HG02981 (cell line): Measurements from ENCODE around the gene SRRM3.
"Not testable (repeated sequence)": the region's sequence is repeated elsewhere in the genome, so short reads cannot be mapped to it uniquely, and the experiment has no call there.

Experiments used
- ATAC-seq: cut with Tn5 transposase; IDR thresholded peaks from one replicate; pipeline ENCODE4 v1.9.1; 2021; ENCODE audit warnings: mild to moderate bottlenecking, moderate library complexity; ENCODE audit not compliant: unreplicated experiment

The SRRM3 gene

DNA sequence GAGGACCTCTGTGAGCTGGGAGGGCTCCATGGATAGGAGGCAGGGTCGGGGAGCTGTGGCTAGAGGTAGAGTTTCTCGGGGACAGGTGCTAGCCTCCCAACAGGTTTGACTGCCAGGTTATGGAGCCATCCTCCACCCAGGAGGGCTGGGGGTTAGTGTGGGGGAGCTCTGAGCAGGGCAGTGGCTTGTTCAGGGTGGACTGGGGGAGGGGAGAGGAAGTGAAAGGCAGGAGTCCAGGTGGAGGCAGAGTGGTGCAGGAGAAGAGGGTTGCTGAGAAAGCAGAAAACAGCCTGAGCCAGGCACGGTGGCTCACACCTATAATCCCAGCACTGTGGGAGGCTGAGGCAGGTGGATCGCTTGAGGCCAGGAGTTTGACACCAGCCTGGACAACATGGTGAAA is 60.2 kb downstream of the SRRM3 start:
- no peak for ATAC-seq

DNA sequence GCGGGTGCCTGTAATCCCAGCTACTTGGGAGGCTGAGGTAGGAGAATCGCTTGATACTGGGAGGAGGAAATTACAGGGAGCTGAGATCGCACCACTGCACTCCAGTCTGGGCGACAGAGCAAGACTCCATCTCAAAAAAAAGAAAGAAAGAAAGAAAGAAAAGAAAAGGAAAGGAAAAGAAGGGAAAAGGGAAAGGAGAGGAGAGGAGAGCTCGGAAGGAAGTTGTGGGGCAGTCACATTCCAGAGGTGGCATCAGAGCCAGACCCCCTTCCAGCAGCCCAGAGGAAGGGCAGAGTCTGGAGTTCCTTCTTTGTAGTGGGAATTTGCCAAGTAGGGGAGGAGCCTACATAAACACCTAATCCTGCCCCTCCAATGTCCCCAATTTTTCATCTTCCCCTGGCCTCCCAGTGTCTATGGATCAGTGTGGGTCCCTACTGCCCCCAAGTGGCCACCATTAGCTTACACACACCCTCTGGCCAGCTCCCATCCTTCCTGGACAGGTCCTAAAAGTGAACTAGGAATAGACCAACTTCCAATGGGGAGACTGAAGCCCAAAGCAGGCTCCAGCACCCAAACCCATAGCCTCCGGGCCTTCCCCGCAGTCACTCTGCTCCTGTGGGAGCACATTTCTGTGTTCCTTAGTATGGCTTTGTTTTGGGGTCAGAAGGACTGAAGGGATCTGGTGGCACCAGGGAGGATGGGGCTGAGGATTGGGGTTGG is 61.1 kb downstream of the SRRM3 start:
- ATAC-seq, result no peak

DNA sequence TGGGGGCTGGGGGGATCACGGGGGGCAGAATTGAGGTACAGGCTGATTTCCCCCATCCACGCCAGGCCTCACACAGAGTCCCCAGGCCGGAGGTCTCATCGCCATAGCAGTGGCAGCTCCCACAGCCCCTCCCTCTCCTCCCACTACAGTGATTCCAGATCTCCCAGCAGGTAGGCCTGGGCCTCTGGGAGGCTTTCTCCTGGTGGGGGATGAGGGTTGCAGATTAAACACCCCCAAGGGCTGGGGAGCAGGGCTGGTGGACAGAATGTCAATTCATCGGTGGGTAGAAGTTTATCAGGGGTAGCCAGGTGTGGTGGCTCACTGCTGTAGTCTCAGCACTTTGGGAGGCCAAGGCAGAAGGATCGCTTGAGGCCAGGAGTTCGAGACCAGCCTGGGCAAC is 63.6 kb downstream of the SRRM3 start:
- no peak for ATAC-seq

DNA sequence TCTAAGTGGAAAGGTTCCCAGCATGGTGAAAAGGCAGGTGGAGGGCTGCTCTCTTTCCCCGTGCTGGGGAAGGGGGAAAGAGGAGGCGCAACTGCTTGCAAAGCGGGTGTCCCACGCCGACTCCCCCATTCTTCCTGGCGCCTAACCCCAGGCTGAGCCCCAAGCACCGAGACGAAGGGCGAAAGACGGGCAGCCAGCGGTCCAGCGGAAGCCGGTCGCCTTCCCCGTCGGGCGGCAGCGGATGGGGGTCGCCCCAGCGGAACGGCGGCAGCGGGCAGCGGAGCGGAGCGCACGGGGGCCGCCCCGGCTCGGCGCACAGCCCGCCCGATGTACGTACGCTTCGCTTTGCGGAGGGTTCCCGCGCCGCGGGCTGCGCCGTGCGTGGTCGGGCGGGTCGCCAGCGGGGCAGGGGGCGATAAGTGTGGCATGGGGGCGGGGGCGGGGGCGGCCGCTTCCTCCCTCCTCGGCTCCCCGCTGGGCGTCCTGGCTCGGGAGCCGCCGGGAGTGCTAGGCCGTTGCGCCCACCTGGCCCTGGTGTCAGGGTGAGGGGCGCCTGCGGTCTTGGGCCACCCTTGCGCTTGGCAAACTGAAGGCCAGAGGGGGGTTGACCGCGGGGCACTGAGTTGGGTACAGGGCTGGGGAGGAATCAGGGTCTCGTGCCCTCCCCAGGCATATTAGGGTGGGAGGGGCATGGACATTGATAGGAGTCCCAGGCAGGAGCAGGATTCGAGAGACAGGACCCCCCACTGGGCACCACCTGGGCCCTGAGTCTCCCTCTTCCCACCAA is 65.6 kb downstream of the SRRM3 start:
- no peak for ATAC-seq

DNA sequence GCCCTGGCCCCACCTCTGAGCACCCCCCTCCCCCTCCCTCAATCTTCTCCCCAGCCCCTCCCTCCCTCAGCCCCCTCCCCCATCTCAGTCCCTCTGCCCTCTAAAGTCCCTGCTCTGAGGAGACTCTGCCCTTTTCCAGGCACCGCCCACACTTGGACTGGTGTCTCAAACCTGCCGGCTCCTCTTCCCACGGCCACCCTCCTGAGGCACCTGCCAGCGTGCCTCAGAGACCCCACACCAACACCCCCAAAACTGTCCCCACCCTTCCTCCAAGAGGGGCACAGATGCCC is 66.1 kb downstream of the SRRM3 start:
- no peak for ATAC-seq

DNA sequence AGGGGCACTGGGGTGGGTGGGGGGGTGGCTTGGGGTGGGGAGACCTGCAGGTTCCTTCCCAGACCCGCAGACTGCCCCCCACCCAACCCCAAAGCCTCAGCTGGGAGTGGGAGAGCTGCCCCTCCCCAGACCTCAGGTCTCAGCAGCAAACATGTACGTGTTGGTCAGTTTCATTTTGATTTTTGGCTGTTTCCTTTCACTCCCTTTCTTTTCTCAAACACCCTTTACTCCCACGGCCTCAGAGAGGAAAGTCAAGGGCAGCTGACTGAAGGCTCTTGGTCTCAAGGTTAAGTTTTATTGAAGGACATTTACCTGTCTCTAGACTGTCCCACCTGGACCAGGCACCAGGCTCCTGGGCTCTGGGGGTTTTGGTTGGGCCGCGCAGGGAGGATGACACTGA is 66.7 kb downstream of the SRRM3 start:
- ATAC-seq, result no peak

DNA sequence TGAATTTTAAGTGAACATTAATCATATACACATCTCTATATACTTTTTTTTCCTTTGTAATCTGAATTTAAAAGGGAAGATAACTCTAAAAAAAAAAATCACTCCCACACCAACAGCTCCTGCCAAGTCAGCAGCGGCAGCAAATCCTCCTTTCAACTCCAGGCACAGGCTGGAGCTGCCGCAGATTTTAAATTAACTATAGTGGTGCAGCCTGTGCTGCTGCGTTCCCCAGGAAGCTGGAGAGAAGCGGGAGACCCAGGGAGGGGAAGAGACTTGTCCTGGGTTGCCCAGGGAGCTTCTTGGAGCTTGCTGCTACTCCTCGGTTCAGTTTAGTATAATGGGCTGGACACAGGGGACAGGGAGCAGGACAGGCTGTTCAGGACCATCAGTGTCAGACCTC is 68.2 kb downstream of the SRRM3 start:
- no peak for ATAC-seq

DNA sequence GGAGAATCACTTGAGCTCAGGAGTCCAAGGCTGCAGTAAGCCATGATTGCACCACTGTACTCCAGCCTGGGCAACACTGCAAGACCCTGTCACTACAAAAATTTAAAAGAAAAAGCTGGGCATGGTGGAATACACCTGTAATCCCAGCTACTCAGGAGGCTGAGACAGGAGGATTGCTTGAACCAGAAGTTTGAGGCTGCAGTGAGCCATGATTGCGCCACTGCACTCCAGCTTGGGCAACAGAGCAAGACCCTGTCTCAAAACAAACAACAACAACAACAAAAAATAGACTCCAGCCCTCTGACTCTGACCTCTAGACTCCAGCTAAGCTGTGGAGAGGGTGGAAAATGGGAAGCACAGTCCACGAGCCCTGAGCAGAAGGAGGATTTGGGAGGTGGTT is 69.7 kb downstream of the SRRM3 start:
- ATAC-seq, result not testable (repeated sequence)

DNA sequence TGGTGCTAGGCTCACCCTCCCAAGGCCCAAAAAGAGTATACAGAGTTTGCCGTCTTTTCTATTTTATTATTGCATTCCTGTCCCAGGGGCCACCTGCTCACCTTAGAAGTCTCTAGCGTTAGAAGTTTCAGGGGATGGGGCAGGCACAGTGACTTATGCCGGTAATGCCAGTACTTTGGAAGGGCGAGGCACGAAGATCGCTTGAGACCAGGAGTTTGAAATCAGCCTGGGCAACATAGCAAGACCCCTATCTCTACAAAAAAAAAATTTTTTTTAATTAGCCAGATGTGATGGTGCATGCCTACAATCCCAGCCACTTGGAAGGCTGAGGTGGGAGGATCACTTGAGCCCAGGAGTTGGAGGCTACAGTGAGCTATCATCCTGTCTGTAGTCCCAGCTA is 70.4 kb downstream of the SRRM3 start:
- no peak for ATAC-seq

DNA sequence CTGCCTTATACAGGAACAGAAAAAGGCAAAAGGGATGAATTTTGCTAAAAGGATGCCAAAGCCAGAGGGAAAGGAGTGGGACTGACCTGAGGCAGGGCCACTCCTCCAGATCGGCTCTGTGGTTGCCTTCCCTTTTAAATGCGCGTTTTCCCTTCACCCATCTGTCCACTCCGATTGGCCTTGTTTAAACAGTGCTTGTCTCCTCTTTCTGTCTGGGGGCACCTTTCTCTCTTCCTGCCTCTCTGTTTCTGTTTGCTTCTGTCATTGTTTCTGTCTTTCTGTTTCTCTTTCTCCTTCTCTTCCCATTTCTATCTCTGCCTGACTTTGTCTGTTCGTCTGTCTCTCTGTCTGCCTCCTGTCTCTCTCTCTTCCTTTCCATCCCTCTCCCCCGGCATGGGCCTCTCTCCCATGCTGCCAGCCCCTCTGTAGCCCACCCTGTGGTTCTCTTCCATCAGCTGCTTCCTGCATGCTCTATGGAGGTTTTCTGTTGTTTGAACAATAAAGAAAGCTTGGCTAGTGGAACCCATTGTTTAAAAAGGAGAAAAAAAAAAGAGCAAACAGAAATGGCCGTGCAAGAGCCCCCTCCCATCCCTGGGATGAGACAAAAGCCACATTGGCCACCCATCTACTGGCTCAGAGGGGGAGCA is 71.3 kb downstream of the SRRM3 start:
- no peak for ATAC-seq

DNA sequence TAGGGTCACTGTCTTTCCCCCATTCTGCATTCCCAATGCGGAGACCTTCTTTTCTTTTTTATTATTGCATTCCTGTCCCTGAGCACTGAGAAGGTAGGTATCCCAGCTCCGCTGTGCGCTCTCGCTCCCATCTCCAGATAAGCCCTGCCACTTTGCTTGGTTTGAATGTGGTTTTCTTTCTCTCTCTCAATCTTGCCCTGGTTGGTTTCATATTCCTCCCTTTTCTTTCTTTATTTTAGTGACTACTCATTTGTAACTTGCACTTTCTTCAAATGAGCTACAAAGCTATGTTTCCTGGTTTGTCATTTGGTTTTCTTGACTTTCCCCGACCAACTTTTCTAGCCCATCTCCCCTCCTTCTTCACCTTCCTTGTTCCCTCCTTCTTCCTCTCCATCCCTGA is 71.8 kb downstream of the SRRM3 start:
- ATAC-seq, result no peak

DNA sequence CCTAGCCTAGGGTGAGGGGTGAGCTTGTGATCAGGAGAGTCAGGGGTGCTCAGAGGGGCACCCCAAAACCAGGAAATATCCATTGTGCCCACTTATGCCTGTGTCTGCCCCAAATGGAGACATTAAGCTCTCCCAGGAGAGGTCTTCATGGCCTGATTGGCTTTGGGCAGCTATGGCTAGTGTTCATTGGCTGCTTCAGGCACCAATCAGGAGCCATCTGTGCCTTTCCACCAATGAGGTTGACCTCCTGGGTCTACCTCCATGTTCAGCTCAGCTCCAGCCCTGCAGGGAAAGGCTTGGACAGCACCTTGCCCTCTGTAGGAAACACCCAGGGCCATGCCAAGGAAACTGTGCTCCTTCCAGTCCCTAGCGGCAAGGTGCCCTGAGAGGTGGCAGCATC is 76.8 kb downstream of the SRRM3 start:
- no peak for ATAC-seq

DNA sequence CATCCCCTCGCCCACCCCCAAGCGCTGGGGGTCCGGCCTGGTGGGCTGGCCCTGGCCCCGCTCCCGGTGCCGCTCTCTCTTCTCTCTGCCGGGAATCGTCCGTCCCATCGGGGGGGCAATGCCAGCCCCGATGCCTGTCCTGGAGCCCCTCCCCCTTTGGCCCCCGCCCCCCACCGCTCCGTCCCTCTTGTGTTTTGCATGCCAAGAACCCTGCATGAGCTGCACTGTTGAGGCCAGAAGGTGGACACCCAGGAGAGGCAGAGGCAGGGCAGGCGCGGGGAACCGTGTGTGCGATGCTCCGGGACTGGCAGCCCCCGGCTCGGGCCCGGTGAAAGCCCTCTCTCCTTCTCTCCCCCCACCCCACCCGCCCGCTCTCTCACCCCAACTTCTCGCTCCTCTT is 78.7 kb downstream of the SRRM3 start:
- no peak for ATAC-seq

DNA sequence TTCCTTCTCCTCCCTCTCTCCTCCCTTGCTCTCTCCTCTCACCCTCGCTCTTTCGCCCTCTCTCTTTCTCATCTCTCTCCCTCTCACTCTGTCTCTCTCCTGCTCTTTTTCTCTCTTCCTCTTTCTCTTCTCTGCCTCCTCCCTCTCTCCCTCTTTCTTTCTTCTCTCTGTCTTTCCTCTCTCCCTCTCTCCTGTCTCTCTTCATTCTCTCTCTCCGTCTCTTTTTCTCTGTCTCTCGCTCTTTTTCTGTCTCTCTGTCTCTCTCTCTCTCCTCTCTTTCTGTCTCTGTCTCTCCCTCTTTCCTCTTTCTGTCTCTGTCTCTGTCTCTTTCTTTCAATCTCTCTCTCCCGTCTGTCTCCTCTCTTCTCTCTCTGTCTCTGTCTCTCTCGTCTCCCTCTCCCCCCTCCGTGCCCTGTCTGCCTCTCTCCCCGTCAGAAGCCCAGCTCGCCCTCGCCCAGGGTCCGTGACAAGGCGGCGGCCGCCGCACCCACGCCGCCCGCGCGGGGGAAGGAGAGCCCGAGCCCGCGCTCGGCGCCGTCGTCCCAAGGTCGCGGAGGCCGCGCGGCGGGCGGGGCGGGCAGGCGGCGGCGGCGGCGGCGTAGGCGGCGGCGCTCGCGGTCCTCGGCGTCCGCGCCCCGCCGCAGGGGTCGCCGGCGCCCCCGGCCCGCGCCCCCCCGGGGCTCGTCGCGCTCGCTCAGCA is 79.5 kb downstream of the SRRM3 start:
- ATAC-seq, result no peak

DNA sequence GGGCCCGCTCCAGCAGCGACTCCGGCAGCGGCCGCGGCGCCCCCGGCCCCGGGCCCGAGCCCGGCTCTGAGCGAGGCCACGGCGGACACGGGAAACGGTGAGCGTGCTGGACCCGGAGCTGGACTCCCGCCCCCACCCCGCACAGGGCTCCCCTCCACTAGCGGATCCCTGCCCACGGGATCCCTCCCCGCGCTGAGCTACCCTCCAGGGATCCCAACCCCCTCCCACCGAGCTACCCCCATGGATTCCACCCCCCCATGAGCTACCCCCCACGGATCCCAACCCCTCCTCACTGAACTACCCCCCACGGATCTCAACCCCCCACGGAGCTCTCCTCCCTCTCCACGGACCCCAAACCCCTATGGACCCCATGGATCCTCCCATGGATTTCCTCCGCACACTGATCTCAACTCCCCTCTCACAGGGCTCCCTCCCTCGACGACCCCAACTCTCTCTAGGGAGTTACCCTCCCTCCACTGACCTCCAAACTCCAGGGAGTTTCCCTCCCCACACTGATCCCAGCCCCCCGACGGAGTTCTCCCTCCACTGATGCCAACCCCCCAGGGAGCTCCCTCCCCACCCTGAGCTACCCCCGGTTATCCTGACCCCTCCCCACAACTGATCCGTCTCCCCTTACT is 80.1 kb downstream of the SRRM3 start:
- no peak for ATAC-seq

DNA sequence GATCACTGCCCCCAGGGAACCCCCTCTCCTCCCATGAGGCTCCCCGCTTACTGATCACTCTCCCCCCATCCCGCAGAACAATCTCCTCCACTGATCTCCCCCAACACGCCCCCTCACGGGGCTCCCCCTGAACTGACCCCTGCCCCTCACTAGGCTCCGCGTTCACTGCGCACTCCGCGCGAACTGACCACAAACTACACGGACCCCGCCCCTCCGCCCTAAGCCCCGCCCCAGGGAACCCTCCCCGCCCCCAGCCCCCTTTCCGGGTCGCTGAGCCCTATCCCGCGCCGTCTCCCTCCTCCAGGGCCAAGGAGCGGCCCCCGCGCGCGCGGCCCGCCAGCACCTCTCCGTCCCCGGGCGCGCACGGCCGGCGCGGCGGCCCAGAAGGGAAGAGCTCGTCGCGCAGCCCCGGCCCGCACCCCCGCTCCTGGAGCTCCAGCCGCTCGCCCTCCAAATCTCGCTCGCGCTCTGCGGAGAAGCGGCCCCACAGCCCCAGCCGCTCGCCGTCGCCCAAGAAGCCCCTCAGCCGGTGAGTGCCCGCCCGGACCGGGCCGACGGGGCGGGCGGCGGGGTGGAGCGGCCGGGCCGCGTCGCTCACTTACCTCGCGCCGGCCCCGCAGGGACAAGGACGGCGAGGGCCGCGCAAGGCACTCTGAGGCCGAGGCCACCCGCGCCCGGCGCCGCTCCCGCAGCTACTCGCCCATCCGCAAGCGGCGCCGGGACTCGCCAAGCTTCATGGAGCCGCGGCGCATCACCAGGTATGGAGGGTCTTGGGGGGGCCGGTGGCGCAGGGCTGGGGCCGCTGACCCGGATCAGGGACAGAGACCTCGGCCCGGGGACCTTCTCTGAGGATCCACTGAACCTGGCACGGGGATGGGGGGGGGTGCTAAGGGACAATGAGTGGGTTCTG is 80.9 kb downstream of the SRRM3 start:
- no peak for ATAC-seq

DNA sequence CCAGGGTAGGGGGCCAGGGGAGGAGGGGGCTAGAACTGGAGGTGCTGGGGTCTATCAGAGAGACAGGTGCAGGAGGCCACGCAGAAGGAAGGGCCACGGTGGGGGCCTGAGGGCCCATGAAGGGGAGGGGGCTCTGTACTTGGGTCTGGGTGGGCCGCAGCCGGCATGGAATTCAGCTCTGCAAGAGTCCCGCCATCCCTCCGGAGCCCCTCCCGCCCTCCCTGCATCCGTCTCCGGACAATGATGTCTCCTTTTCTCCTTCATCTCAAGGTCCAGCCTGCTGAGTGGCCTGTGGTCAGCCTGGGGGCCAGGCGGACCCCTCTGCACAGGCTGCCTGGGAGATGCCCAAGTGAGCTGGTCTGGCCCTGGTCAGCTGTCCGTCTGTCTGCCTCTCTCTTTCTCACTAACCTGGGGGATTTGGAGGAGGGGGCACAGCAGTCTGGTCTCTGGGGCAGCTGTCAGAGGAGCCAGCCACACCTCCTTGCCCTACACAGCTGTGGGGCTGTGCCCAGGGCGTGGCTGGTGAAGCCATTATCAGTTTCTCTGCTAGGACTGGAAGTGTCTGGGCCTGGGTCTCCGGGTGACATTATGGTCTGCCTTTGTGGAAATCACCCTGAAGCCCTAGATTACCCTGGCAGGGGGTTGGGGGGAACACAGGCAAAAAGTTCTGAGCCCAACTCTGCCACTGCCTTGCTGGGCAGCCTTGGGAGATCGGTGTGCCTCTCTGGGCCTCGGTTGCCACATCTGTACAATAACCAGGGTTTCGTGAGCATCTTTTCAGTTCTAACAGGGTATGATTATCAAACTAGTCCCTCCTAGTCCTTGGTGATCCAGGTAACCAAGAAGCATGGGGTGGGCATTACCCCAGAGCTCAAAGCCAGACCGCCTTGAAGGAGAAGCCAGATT is 81.8 kb downstream of the SRRM3 start:
- no peak for ATAC-seq

DNA sequence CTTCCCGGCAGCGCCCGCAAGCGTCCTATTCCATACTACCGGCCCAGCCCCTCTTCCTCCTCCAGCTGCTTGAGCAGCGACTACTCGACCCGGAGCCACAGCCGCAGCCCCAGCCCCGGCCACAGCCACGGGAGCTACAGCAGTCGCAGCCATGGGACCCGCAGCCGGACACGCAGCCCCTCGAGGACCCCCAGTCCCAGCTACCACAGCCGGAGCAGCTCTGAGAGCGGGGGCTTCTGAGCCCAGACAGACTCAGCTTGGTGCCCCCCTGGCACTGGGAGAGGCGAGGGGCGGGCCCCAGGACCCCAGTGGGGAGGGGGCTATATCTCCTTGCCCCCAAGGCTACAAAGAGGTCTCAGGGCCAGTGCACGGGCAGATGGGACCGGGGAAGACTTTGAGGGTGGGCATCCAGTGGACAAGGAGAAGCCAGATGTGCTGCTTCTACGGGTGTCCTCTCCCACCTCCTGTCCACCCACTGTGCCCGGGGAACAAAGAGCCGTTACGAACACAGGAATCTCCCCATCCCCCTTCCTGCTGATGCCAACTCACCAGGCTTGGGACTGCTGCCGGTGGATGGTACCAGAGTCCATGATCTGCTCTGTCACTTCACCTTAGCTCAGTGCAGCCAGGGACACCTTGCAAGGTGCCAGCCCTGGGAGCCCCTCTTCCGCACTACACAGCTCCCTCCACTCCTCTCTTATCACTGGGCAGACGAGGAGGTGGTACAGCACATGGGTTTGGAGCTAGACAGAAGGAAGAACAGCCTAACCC is 84.1 kb downstream of the SRRM3 start:
- ATAC-seq, result no peak
